ENCODE data around the gene FAM98C. TPM values are rescaled to one million over a fixed set of nuclear protein-coding genes. Genes with fewer than 3 reads are reported as not detected.

Gene FAM98C
- total and polyA plus RNA-seq, 2 of the 13 experiments (the other 11 are each of a cell fraction or from before 2014, with no cell fraction given), result 10.0 to 11.5 TPM

- 94% methylated on average over 15 of the region's 36 CpGs for WGBS (ENCODE audit: low lambda C conversion rate)
- ATAC-seq, result no peak
- FAIRE-seq, result no peak
- BruUV-seq (replicated peaks), result no TSS peak
- CTCF ChIA-PET (ENCODE audit: low intra/inter-chr PET ratio, low total read pairs), result no interaction called here
- H2AFZ ChIP-seq (ENCODE audit: low read length), result no peak overlapping the region
- H3K9me3 ChIP-seq (ENCODE audit: low read length), result no peaks in the 10 kb centered on the region
- in situ Hi-C loops (cut with HindIII; ENCODE audit: extremely low pct_ligation_motif_present, low pct_unique_long_range_greater_than_20kb) (no loop called here), intact Hi-C loops (cut with micrococcal nuclease; ENCODE audit: unreplicated experiment) (no loop called here)
- no peaks in the 10 kb centered on the region for H3K79me2 ChIP-seq (ENCODE audit: insufficient read depth, low read length)
- no peak overlapping the region for H3K27ac ChIP-seq (ENCODE audit: extremely low read length, insufficient read depth, low read length)
- peaks cover 5 to 17% of the 10 kb centered on the region in 2 experiments; a peak in 4 of 5 replicates for H3K36me3 ChIP-seq (replicated peaks in 1 of 2; ENCODE audit: control insufficient read depth in 1 of 2, insufficient read depth in 2 of 2, low read length in 2 of 2)
- peaks cover 2 to 20% of the 10 kb centered on the region in 2 experiments; a peak in 3 of 5 replicates for H3K27me3 ChIP-seq (ENCODE audit: control insufficient read depth in 1 of 2, insufficient read depth in 2 of 2, low read length in 2 of 2)
- DNase-seq (ENCODE audit: low spot score), result no peak
- H3K4me1 ChIP-seq (ENCODE audit: insufficient read depth, low read length), result peaks cover 32% of the 10 kb centered on the region
- H3K4me2 ChIP-seq (ENCODE audit: low read depth, low read length), result peak overlapping the region; percentile 89
- no peaks in the 10 kb centered on the region; the same call in 1 of the 2 replicates for H4K20me1 ChIP-seq (ENCODE audit: insufficient read depth, low read length)
- TF ChIP-seq AKAP8 (CRISPR knock-in tag; IDR thresholded peaks at IDR 0.05) (0 out of 2 replicates have a peak, but pooled peaks have one; percentile 1), ZNF232 (CRISPR knock-in tag; IDR thresholded peaks at IDR 0.05; ENCODE audit: borderline replicate concordance) (no peak)
- POLR2A ChIA-PET, result interaction anchor here (1.3 to 4.0 kb wide), 5 partner anchors 11 to 232 kb away, joined by 4 to 49 read pairs (median 5); partner anchors contain the start of genes EIF3K, FAM98C and PSMD8
- H3K4me3 ChIP-seq (replicated peaks in 1 of 3; ENCODE audit: insufficient read depth in 1 of 3, low read depth in 2 of 3, low read length in 3 of 3), result peak overlapping the region in 2 of 3 experiments; percentile 46 to 71; a peak in 4 of 6 replicates
- no peak overlapping the region for H3K9ac ChIP-seq (ENCODE audit: insufficient read depth, low read depth, low read length)
These were observed 15.8 kb upstream of the FAM98C start for GRCh38 chr19:38386971-38387549.

DNA sequence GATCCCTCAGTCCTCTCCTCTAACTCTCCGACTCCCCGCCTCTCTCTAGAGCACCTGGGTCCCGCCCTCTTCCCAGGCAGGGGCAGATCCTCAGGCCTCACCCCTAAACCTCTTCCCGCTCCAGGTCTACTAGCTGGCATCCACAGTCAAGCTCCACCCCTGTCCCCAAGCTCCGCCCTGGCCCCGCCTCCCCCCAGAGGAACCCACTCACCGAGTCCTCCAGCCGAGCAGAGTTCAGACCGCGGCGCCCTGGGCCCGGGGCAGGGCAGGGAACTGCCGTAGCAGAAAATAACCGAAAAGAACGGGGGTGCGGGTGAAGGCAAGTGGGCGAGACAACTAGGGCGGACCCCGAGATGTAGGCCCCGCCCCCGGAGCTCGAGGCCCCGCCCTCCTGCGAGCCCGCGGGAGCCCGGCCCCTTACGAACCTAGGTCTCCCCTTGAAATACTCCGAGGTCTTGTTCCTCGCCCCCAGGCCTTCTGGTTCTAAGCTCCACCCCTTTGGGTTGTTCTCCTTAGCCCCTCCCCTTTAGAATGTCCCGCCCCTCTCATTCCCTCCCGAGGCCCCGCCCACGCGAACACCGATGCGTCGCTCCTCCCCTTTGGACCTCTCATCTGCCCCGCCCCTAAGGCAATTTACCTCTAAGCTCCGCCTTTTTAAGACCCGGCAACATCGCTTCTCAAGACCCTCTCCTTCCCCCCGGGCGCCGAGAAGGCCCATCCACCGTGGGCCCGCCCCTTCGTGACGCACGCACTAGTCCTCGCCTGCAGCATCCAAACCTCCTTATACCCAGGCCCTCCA is 15.1 kb upstream of the FAM98C start, which contains the start of gene GGN:
TSS of gene GGN (minus strand) at position 485 of the 799 bp plus-strand sequence. CDS start 773 bp downstream, outside the sequence.
- no peak within 1 kb of the TSS for H2AFZ ChIP-seq (ENCODE audit: low read length)
- no peak within 1 kb of the TSS for H3K27ac ChIP-seq (ENCODE audit: extremely low read length, insufficient read depth, low read length)
- peaks cover 36% of the 10 kb centered on the region for H3K4me1 ChIP-seq (ENCODE audit: insufficient read depth, low read length)
- H3K9me3 ChIP-seq (ENCODE audit: low read length), result no peaks in the 10 kb centered on the region
- ATAC-seq (peak; percentile 63), DNase-seq (ENCODE audit: low spot score) (peak; percentile 49), FAIRE-seq (no peak)
- no TSS peak for BruUV-seq (replicated peaks)
- H3K4me2 ChIP-seq (ENCODE audit: low read depth, low read length), result peak within 1 kb of the TSS; percentile 89
- ChIA-PET CTCF (ENCODE audit: low intra/inter-chr PET ratio, low total read pairs) (no interaction called here), POLR2A (interaction anchor here (1.3 to 4.0 kb wide), 5 partner anchors 12 to 231 kb away, joined by 4 to 49 read pairs (median 5); partner anchors contain the start of genes EIF3K, FAM98C and PSMD8)
- WGBS (ENCODE audit: low lambda C conversion rate), result 7% methylated on average over 47 of the region's 51 CpGs
- 0 out of 2 replicates have a peak within 1 kb of the TSS, but pooled peaks have one; percentile 13 for H3K9ac ChIP-seq (ENCODE audit: insufficient read depth, low read depth, low read length)
- H3K36me3 ChIP-seq (replicated peaks in 1 of 2; ENCODE audit: control insufficient read depth in 1 of 2, insufficient read depth in 2 of 2, low read length in 2 of 2), result peaks cover 3 to 12% of the 10 kb centered on the region in 2 experiments; a peak in 3 of 5 replicates
- H3K79me2 ChIP-seq (ENCODE audit: insufficient read depth, low read length), result no peaks in the 10 kb centered on the region
- intact Hi-C loops (cut with micrococcal nuclease; ENCODE audit: unreplicated experiment), result no loop called here
- H4K20me1 ChIP-seq (ENCODE audit: insufficient read depth, low read length), result no peaks in the 10 kb centered on the region; the same call in 1 of the 2 replicates
- in situ Hi-C loops (cut with HindIII; ENCODE audit: extremely low pct_ligation_motif_present, low pct_unique_long_range_greater_than_20kb), result no loop called here
- H3K4me3 ChIP-seq (replicated peaks in 1 of 3; ENCODE audit: insufficient read depth in 1 of 3, low read depth in 2 of 3, low read length in 3 of 3), result peak within 1 kb of the TSS; percentile 46 to 71 (median 63)
- peaks cover 2 to 20% of the 10 kb centered on the region in 2 experiments; a peak in 3 of 5 replicates for H3K27me3 ChIP-seq (ENCODE audit: control insufficient read depth in 1 of 2, insufficient read depth in 2 of 2, low read length in 2 of 2)
- TF ChIP-seq IRF1 (CRISPR knock-in tag; IDR thresholded peaks at IDR 0.05; ENCODE audit: low read depth) (no peak), ZFX (CRISPR knock-in tag; IDR thresholded peaks at IDR 0.05; ENCODE audit: low read depth) (peak; percentile 48), ZNF687 (CRISPR knock-in tag; IDR thresholded peaks at IDR 0.05) (peak; percentile 41), MXD3 (CRISPR knock-in tag; IDR thresholded peaks at IDR 0.05) (no peak), MXD1 (CRISPR knock-in tag; IDR thresholded peaks at IDR 0.05) (0 out of 2 replicates have a peak, but pooled peaks have one; percentile 32), ZFY (CRISPR knock-in tag; IDR thresholded peaks at IDR 0.05) (0 out of 2 replicates have a peak, but pooled peaks have one; percentile 36)
